Heart right ventricle (tissue), 16 donors: ENCODE data around the gene EXOC5. TPM values are rescaled to one million over a fixed set of nuclear protein-coding genes. Genes with fewer than 3 reads are reported as not detected.
"Not testable (repeated sequence)": the region's sequence is repeated elsewhere in the genome, so short reads cannot be mapped to it uniquely, and the experiment has no call there.

Source experiments
- ATAC-seq, 8 donors: fragments of 200-7000 bp; cut with Tn5 transposase; one replicate each; pipeline ENCODE4 v1.9.1; 2020; ENCODE audit warnings: mild to moderate bottlenecking in 8 of 8, moderate library complexity in 8 of 8, moderate number of reproducible peaks in 1 of 8
- DNase-seq, 2 donors: peaks; one replicate each; pipeline ENCODE4 v3.0.0-alpha.2; 2020
- H3K27ac ChIP-seq, 10 donors: fragments of 200-600 bp; sonication (generic) in 2 of 10; one replicate each; pipeline versions ENCODE4 v1.5.0 to v1.8.0; 2020 to 2022; ENCODE audit warnings: mild to moderate bottlenecking in 3 of 10
- H3K27me3 ChIP-seq, 7 donors: fragments of 200-600 bp; one replicate each; pipeline ENCODE4 v1.8.0; 2021 to 2022; ENCODE audit warnings: mild to moderate bottlenecking in 2 of 7
- H3K36me3 ChIP-seq, 9 donors: fragments of 200-600 bp; sonication (generic) in 1 of 9; one replicate each; pipeline versions ENCODE4 v1.5.0 to v1.8.0; 2020 to 2022; ENCODE audit warnings: mild to moderate bottlenecking in 2 of 9
- H3K4me1 ChIP-seq, 9 donors: fragments of 200-600 bp; sonication (generic) in 1 of 9; one replicate each; pipeline versions ENCODE4 v1.5.0 to v1.8.0; 2020 to 2022; ENCODE audit warnings: mild to moderate bottlenecking in 4 of 9
- H3K4me3 ChIP-seq, 10 donors: fragments of 200-600 bp; sonication (generic) in 2 of 10; one replicate each; pipeline versions ENCODE4 v1.5.0 to v1.8.0; 2020 to 2022; ENCODE audit warnings: mild to moderate bottlenecking in 7 of 10, moderate library complexity in 2 of 10
- H3K9me3 ChIP-seq, 11 donors: fragments of 200-600 bp in 10 of 11; sonication (generic) in 2 of 11; one replicate each; pipeline versions ENCODE4 v1.5.0 to v1.8.0; 2013 to 2022; ENCODE audit warnings: mild to moderate bottlenecking in 2 of 11, control low read depth in 1 of 11, moderate library complexity in 1 of 11
- WGBS, 2 donors: extraction: QIAGEN DNeasy Blood & Tissue Kit; methylation state at CpG; one replicate each; pipeline ENCODE4 v1.1.7; 2013; ENCODE audit warnings: inconsistent platforms in 1 of 2; 5-methylcytosine and 5-hydroxymethylcytosine counted together
- intact Hi-C, 10 donors: fragments of 100-400 bp; cut with DNase I; formaldehyde crosslinking; loops; one replicate each; pipeline versions ENCODE4 v1.11.1 to v1.14.2; 2022
- polyA plus RNA-seq, 2 donors: library from polyadenylated mRNA; stranded (reverse); fragments of 200-250 nt; gene quantifications; one replicate each; pipeline ENCODE4 v1.2.3, GENCODE V29; 2013
- total RNA-seq, 10 donors: library from RNA; stranded (reverse); fragmentation: NEBNext Ultra II Directional in 3 of 10; extraction: Animal tissue kit (Norgen Biotek cat#: 25700) in 3 of 10; gene quantifications; one replicate each; pipeline versions ENCODE4 v1.2.1 to v1.2.4, GENCODE V29; 2021 to 2023
- TF ChIP-seq, protein P1 (sequence below), 9 donors: fragments of 200-600 bp; sonication (generic) in 2 of 9; IDR thresholded peaks; one replicate each; pipeline versions ENCODE4 v1.5.0 to v1.8.0; 2021 to 2022; ENCODE audit warnings: antibody characterized with exemption in 9 of 9, mild to moderate bottlenecking in 5 of 9, moderate library complexity in 1 of 9
- donor health status: Arrhythmogenic right ventricular cardiomyopathy.
- donor health status: ischemic (EF 13 %, LVEDD 7.1; RV severe dilation, severe dysfunction).
- donor health status: healthy with polysubstance abuse.
- donor health status: DM: no; HTN: yes; CAD: no.
- donor health status: DM: no; HTN: no; CAD: no.
- donor health status: ischemic (EF 25% LVEDD 6.9; RV normal size, moderate dysfunction).
- donor health status: ischemic (EF 25% LVEDD 5.7; RV mildly dilated, moderate dysfunction).
- donor health status: healthy.
- donor health status: DM: yes; HTN: yes; CAD: no.
- donor health status: Ischemic cardiomyopathy.
- donor health status: ischemic (EF 35%, LVEDD 5.7; RV mildly dilated, moderate dysfunction).
- donor health status: nonischemic (EF 11% LVEDD 7.7; RV severe dilation, severe dysfunction).
- donor health status: DM: yes; HTN: yes; CAD: no.
- donor health status: PGD.
- donor health status: ischemic (EF 29% LVEDD 5.4; RV normal size, mild dysfunction).
- donor health status: nonischemic (EF 23%, LVEDD 6.1; RV moderate dilation, normal function).

Gene EXOC5
- total and polyA plus RNA-seq, 12 donors = 5.5 to 70.1 (median 59.8) TPM

DNA sequence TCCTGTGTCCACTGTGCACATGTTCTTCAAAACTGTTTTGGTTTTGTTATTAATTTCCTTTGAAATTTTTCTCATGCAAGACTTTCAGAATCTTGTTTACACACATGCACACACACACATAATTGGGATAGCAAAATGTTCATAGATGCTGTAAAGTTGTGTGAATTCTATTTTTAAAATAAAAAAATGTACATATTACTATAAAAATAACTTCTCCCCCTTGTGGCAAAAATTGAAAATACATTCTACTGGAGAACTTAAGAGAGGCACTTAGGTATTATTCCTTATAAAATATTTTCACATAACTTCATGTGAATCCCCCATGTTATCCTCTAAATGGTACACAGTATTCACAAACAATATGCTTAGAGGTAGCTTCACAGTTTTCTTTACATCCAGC, 66.0 kb downstream of the EXOC5 start:
- TF ChIP-seq, protein P1, sequence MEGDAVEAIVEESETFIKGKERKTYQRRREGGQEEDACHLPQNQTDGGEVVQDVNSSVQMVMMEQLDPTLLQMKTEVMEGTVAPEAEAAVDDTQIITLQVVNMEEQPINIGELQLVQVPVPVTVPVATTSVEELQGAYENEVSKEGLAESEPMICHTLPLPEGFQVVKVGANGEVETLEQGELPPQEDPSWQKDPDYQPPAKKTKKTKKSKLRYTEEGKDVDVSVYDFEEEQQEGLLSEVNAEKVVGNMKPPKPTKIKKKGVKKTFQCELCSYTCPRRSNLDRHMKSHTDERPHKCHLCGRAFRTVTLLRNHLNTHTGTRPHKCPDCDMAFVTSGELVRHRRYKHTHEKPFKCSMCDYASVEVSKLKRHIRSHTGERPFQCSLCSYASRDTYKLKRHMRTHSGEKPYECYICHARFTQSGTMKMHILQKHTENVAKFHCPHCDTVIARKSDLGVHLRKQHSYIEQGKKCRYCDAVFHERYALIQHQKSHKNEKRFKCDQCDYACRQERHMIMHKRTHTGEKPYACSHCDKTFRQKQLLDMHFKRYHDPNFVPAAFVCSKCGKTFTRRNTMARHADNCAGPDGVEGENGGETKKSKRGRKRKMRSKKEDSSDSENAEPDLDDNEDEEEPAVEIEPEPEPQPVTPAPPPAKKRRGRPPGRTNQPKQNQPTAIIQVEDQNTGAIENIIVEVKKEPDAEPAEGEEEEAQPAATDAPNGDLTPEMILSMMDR (IDR thresholded peaks at IDR 0.05) = peak in 8 of 9 donors; percentile 16 to 54 (median 42)
- DNase-seq, ATAC-seq, H3K4me1 ChIP-seq, H3K9me3 ChIP-seq, H3K27ac ChIP-seq, H3K4me3 ChIP-seq, H3K27me3 ChIP-seq: not testable (repeated sequence)
- peaks cover 0 to 31% (median 3%) of the 10 kb centered on the region in 9 donors for H3K36me3 ChIP-seq
- intact Hi-C loops = loop anchor here in 2 of 10 donors (5.0 to 10.0 kb wide), 2 partner anchors 92 to 705 kb away; no protein-coding TSS in a partner anchor

DNA sequence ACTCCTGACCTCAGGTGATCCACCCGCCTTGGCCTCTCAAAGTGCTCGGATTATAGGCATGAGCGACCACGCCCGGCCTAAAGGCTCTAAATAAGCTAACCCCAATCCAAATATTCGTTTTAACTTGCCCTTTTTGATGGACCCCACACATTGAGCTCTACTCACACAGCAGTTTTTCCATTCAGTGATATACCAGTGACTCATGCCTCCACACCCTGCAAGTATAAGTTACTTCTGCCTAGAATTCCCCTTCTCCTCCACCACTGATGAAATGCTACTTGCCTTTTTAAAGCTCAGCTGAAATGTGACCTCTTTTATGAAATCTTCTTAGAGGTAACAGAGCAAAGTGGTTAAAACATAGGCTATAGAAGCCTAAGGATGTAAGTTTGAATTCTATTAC, 68.8 kb downstream of the EXOC5 start:
- ATAC-seq (no peak), DNase-seq (no peak)
- TF ChIP-seq, protein P1 (IDR thresholded peaks at IDR 0.05) = no peak
- WGBS, 2 donors = 91 to 94% methylated on average over 6 of the region's 6 CpGs
- Histone ChIP-seq H3K4me1 (no peaks in the 10 kb centered on the region), H3K4me3 (no peak overlapping the region), H3K27me3 (peaks cover 0 to 9% (median 0%) of the 10 kb centered on the region in 7 donors), H3K9me3 (no peaks in the 10 kb centered on the region), H3K36me3 (peaks cover 0 to 6% (median 0%) of the 10 kb centered on the region in 9 donors), H3K27ac (no peak overlapping the region)
- intact Hi-C loops = loop anchor here in 3 of 10 donors (5.0 to 10.0 kb wide), 5 partner anchors 95 to 708 kb away; no protein-coding TSS in a partner anchor

DNA sequence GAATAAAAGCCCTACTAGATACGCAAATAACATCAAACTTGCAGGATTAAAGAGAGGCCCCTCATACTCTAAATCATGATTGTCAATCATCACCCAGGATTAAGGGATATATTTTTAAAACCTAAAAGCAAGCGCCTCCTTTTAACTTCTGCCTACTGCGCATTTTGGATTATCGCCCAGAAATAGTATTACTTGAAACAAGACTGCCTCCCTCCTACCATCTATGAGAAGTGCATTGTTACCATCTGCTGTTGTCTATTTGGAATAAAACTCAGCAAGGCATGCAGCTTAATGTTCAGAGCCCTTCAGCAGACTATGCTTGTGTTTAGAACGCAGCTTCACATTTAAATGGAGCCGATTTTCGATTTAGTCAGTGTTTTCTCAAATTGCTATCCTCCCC, 79.6 kb downstream of the EXOC5 start:
- no peaks in the 10 kb centered on the region for H3K9me3 ChIP-seq
- H3K4me3 ChIP-seq = no peak overlapping the region
- TF ChIP-seq, protein P1 (IDR thresholded peaks at IDR 0.05) = peak in 1 of 9 donors; percentile 26
- H3K4me1 ChIP-seq = no peaks in the 10 kb centered on the region
- 72 to 74% methylated on average over 7 of the region's 7 CpGs for WGBS, 2 donors
- intact Hi-C loops = loop anchor here in 2 of 10 donors (5.0 to 10.0 kb wide), 2 partner anchors 494 to 697 kb away; no protein-coding TSS in a partner anchor
- no peaks in the 10 kb centered on the region for H3K36me3 ChIP-seq
- peaks cover 0 to 19% (median 0%) of the 10 kb centered on the region in 7 donors for H3K27me3 ChIP-seq
- no peak overlapping the region for H3K27ac ChIP-seq
- no peak for DNase-seq
- ATAC-seq = no peak

GRCh38 chr14:57182760-57183503, 85.8 kb downstream of the EXOC5 start:
- no peak for DNase-seq
- H3K27ac ChIP-seq = no peak overlapping the region
- no peak overlapping the region for H3K4me3 ChIP-seq
- TF ChIP-seq, protein P1 (IDR thresholded peaks at IDR 0.05) = peak in 1 of 9 donors; percentile 15
- 11 to 18% methylated on average over 5 of the region's 5 CpGs for WGBS, 2 donors
- intact Hi-C loops = loop anchor here in 1 of 10 donors (10.0 kb wide), 1 partner anchor 488 kb away; no protein-coding TSS in a partner anchor
- no peaks in the 10 kb centered on the region for H3K4me1 ChIP-seq
- no peaks in the 10 kb centered on the region for H3K36me3 ChIP-seq
- ATAC-seq = no peak
- H3K27me3 ChIP-seq = peaks cover 0 to 29% (median 9%) of the 10 kb centered on the region in 7 donors
- H3K9me3 ChIP-seq = no peaks in the 10 kb centered on the region
